GM21390 (cell line): ENCODE measurements around the gene CARMIL1.
"Not testable (repeated sequence)": the region's sequence is repeated elsewhere in the genome, so short reads cannot be mapped to it uniquely, and the experiment has no call there.

Experiments used
- ATAC-seq: cut with Tn5 transposase; IDR thresholded peaks from one replicate; pipeline ENCODE4 v1.9.1; 2021; ENCODE audit not compliant: unreplicated experiment

CARMIL1 gene

DNA sequence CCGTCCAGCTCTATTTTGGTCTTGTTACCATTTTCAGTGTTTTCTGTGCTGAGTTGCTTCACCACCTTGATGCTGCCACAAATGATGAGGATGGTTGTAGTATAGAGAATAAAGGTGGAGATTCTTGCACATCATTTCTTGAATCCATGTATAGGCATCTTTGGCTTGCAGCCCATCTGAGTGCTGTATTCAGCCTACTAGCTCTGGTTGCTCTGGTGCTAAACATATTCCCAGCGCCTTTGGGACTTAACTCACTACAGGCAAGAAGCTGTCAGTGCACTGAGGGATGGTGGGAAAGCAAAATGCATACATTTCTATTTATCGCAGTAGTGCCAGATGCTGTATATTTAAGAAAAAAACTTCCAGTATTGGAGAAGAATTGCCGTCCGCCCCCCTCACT, 86.0 kb downstream of the CARMIL1 start:
- no peak for ATAC-seq

DNA sequence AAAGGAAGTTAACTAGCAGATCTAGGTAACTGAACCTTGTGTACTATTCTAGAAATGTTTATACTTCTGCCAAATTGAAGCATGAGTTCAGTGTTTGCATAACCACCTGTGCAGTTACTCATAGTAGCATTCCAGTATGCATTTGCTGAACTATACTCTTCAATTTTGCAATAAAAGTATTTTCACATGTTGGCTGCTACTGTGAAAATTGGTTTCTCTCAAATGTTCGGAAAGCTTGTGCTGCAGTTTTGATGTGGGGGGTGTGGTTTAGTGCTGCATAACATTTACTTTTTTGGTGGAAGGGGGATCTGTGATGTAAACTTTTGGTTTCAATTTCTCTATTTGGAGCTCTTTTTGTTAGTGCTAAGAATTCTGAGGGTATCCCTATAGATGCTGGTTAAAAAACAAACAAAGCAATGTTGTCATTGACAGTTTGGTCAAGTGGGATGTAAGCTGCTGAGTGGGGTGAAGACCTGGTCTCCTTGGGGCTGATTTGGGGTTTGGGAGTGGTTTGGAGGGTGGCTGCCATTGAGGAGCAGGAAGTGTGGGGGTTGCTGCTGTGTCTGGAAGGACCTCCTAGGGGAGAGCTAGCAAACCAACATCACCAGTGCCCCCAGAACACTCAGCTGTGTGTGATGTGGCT, 87.8 kb downstream of the CARMIL1 start:
- peak; percentile 57 for ATAC-seq

DNA sequence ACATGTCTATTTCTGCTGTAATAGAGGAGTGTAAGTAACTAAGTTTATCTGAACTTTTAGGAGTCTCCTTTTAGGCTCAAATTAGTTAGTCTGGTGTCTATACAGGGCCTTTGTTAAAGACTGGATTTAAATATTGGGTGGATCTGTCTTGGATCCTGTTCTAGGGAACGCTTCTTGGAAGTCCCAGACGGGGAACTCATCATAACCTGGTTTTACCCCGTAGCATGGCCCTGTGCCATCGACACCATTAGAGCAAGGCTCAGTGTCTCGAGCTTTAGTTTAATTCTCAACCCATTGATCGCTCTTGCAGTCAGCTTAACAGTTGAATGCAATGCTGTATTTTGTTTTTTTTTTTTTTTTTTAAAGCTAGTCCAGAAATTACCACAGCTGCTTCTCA, 89.9 kb downstream of the CARMIL1 start:
- ATAC-seq, result no peak

DNA sequence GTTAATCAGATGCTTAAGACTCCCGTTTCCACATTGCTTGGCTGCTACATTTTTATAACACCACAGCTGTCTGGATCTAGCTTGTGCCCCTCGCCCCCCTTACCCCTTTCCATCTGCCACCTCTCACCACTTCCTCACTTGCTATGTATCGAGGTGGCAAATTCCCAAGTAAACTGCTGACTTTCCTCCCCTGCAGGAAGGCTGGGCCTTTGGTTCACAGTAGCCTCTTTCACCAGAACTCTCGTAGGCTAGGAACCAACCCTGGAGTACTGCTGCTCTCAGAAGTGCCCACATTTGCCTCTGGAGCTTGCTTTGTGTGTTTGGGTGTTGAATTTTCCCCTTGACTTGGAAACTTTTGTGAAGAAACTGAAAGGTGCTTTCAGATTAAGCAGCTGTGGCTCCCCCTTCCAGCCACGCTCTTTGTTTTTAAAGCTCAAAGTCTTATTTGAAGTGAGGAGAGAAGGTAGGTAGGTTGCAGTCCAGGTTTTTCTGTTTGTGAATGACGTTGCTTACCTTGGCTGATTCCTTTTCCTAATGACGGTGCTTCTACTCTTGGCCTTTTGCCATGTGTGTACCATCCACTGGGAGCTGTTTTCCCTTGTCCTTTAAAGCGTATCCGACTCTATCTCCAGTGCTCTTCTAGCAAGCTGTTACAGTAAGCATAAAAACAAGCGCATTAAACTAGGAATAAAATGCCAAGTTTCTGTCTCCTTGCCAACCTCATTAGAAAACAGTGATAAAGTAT, 90.4 kb downstream of the CARMIL1 start:
- no peak for ATAC-seq

DNA sequence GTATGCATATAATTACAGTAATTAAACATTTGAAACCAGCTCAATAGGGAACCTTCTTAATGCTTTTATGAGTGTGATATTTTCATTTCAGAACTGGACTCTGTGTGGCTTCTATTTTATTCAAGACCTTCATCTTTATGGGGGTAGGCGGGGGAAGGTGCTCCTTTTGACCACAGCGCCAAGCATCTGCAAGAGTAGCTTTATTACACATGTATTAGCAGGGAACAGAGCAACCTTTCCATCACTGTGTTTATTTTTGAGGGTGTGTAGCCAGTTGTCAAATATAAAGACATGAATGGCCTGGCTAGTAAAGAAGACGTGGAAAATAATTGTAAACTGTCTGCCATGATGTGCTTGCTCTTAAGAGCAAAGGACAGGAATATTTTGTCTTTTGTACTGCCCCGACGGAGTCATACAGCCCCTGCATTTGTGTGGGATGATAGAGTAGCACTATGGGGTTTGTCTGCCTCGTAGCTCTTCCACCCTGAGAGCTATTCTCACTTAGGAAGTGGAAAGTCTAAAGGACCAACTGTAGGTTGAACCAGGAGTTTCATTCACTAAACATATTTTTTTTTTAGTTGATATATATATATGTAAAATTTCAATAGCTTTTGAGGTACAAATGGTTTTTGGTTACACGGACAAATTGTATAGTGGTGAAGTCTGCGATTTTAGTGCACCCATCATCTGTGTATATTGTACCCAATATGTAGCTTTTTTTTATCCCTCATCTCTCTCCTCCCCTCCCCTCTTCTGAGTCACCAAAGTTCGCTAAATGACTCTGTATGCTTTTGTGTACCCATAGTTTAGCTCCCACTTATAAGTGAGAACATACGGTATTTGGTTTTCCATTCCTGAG, 91.2 kb downstream of the CARMIL1 start:
- ATAC-seq, result no peak

DNA sequence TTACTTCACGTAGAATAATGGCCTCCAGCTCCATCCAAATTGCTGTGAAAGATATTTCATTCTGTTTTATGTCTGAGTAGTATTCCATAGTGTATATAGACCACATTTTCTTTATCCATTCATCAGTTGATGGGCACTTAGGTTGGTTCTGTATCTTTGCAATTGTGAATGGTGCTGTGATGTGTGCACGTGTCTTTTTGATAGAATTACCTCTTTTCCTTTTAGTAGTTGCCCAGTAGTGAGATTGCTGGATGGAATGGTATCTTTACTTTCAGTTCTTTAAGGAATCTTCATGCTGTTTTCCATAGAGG, 91.8 kb downstream of the CARMIL1 start:
- ATAC-seq, result no peak

DNA sequence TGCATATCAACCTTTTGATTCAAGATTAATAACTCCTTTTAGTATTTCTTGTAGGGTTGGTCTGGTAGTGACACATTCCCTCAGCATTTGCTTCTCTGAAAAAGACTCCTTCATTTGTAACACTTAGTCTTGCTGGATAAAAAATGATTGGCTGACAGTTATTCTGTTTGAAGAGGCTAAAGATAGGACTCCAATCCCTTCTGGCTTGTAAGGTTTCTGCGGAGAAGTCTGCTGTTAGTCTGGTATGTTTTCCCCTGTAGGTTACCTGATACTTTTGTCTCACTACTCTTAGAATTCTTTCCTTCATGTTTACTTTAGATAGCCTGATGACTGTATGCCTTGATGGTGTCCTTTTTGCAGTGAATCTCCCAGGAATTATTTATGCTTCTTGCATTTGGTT, 96.0 kb downstream of the CARMIL1 start:
- ATAC-seq, result no peak

DNA sequence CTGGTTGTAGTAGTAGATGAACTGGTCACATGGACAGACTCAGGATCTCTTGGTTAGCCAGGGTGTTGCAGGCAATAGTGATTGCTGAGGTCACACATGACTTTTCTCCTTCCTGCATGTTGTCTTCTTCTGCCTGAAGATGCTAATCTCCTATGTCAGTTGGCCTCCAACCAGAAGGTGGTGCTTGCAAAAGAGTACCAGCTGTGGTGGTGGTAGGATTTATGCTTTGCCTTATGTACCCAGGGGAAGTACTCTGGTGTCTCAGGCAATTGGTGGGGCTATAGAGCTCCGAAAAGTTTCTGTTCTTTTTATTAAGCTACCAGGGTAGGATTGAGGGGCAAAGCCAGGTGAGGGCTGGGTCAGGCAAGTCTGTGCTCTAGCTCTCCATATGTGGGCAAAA, 98.5 kb downstream of the CARMIL1 start:
- no peak for ATAC-seq

DNA sequence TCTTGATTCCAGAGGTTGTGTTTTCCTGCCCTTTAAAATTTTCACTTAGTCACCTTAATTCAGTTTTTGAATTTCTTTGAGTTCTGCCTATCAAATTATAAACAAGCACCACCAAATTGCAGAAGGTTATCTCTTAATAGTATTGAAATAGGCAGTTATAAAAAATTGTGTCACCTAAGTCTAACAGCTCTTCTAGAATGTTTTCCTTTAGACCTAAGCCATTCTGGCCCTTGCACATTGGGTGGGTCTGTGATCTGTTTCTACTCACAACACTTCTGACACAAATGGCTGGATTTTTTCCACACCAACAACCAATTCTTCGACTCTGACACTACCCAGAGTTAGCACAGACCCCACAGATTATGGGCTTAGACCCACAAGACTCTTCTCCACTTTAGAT, 101.9 kb downstream of the CARMIL1 start:
- no peak for ATAC-seq

DNA sequence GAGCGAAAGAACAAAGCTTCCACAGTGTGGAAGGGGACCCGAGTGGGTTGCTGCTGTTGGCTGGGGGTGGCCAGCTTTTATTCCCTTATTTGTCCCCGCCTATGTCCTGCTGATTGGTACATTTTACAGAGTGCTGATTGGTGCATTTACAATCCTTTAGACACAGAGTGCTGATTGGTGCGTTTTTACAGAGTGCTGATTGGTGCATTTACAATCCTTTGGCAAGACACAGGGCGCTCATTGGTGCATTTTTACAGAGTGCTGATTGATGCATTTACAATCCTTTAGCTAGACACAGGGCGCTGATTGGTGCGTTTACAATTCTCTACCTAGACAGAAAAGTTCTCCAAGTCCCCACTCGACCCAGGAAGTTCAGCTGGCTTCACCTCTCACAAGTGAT, 103.3 kb downstream of the CARMIL1 start:
- not testable (repeated sequence) for ATAC-seq

DNA sequence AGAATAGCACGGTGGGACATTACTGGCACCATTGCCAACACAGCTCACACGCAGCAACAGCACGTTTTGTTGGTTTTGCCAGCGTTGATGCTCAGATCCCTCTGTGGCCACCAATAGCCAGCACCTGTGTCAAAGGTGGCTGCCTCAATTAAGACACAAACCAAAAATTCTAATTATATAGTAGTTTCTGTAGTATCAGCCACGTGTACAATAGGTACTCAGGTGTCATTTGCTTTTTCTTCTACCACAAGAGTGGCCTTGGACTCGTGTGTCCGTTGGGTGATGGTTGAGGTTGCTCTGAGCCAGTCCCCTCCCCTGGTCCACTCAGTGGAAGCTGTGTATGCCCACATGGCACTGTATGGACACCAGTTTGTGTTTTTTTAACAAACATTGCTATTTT, 105.1 kb downstream of the CARMIL1 start:
- no peak for ATAC-seq

DNA sequence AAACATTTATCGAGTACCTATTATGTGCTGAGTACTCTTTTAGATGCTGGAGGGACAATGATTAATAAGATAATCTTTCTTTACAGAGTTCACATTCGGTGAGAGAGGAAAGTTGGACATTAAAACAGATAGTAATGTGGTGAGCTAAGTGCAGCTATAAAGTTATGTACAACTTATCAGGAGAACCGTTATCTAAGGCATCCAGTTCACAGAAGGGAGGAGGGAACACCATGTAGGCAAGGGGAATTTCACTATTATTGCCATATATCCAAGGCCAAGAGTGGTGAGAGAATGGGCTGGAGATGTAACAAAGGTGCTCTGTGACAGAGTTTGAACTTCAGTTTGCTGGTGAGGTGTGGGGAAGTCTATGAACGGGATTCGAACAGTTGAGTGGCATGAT, 105.8 kb downstream of the CARMIL1 start:
- ATAC-seq, result no peak

DNA sequence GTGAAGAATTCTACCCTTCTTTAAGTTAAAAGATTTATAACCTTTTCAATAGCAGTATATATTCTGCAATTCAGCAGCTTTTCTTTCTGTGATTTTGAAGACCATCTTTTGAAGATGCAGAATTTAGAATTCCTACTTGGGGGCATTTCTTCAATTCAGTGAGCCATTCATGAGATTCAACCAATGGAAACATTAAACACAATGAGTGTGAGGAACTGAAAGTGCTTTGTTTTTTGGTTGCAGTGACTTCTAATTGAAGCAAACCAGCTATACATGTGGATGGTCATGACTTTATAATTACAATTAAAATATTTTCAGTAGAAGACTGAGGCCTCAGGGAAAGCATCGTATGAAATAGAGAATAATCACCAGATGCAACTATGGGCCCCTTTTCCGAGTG, 108.3 kb downstream of the CARMIL1 start:
- ATAC-seq, result peak; percentile 83

DNA sequence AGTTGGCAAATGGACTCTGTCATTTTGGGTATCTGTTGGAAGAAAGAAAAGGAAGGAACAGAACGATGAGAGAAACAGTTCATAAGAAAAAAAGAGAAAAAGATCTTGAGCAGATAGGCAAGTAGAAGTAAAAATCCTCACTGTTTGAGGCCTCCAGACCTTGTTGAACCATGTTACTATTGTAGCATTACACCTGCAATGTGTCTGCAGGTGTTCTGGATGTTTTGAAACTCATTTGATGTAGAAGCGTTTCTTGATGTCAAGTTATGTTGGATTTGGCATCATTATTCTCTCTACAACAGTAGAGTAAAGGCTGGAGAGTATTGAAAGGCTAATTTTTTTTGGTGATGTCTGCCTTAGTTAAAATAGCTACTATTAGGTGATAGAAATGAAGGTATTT, 108.7 kb downstream of the CARMIL1 start:
- ATAC-seq, result no peak

DNA sequence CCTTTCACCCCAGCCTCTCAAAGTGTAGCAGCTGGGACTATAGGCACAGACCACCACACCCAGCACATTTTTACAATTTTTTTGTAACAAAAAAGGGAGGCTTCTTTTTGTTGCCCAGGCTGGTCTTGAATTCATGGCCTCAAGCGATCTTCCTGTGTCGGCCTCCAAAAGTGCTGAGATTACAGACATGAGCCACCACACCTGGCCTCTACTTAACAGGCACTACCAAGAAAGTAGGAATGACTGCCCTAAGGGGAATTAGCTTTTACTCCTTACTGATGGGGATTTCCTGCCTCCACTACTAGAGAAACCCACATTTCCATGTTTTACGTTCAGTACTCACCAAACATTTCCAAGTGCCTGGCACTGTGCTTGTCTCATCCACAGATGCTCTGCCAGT, 109.6 kb downstream of the CARMIL1 start:
- no peak for ATAC-seq

DNA sequence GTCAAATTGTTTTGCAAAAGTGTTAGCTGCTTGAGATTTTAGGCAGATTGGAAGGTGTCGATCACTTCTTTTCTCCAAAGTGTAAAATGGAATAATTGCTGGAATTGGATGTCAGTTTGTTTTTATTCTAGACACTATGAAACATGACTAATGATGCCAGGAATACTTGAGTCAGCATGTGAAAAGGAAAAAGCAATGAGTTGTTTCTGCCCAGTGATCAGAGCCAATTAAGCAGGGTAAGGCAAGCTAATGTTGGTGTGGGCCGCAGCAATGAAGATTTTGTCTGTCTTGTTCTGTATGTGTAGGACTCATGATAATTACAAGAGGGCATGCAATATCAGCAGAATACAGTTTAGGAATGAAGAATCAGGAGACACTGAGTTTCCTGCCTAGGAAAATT, 110.3 kb downstream of the CARMIL1 start:
- no peak for ATAC-seq

DNA sequence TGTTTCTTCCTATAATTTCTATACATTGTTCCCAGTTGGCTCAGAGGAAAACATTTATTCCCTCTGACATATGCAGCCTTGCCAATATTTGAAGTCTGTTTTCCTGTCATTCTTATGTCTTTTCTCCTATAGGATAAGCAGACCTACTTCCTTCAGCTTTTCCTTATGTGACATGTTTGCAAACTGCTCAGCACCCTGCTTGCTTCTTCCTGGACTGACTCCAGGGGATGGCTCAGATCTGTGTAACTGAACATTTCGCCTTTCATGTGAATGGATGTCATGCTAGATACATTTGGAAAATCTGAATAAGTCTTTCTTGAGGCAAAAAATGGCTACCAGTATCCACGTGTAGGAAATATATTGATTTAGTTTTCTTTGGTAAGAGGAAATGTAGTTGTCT, 113.2 kb downstream of the CARMIL1 start:
- ATAC-seq, result no peak

DNA sequence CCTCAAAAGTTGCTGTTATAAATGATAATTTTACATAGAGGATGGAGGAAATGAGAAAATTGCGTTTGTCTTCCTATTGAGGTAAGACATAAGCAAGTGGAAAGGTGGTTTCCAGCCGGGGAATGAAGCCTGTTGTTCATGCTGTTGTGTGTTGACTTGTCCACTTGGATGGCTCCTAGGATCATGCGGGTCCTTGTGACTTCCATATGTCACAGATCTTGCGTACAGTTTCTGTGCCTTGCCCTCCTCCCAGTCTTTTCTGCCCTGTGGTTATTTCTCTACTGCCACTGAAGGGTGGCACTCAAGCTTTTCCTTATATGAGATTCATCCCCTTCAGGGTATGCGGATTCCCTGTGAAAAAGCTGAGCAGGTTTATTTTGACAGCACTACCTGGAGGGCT, 116.6 kb downstream of the CARMIL1 start:
- ATAC-seq, result no peak

DNA sequence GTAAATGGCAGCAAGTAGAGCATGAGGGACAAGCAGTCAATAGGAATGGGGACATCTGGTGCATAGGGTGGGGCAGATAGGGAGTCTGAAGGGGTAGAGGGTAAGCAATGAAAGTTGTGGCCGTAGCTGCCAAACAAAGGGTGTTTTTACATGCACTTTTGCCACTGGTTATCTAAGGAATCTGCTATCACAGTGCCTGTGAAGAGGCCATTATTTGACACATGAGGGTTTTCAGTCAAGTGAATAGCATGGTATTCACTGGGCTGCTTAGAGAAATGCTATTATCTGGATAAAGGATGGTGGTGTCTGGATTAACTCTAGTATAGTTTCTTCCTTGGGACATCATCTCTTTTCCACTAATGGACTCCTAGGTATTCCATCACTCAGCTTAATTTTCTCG, 118.2 kb downstream of the CARMIL1 start:
- no peak for ATAC-seq

DNA sequence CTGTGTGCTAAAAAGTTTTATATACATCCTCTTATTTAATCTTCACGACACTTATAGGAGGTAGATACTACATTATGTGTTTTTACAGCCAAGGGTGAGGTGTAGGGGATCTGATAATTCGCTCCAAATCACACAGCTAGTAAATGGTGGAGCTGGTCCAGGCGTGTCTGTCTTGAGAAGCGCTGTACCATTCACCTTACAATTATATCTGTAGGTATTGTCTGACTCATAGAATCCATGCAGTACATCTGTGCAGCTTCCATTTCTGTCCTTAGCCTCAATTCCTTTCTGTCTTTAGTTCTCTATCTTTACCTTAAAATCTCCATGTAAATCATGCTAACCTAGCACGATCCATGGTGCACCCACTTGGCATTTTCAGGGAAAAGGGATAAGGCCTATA, 120.7 kb downstream of the CARMIL1 start:
- no peak for ATAC-seq

DNA sequence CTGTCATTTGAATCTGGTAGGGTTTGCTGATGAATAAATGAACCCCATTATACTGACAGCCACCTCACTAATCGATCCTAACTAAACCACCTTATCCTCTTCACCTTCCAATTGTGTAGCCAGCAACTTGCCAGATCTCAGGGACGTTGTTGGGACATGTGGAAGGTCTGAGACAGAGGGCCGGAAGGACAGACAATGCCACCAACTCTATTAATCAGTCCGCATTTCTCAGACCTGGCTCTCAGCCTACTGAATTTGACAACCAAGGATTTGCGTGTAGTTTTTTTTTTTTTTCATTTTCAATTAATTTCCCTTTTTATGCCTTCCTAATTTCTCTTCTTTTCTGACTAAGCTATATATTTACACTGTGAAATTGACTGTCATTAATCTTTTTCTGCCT, 122.5 kb downstream of the CARMIL1 start:
- ATAC-seq, result no peak

DNA sequence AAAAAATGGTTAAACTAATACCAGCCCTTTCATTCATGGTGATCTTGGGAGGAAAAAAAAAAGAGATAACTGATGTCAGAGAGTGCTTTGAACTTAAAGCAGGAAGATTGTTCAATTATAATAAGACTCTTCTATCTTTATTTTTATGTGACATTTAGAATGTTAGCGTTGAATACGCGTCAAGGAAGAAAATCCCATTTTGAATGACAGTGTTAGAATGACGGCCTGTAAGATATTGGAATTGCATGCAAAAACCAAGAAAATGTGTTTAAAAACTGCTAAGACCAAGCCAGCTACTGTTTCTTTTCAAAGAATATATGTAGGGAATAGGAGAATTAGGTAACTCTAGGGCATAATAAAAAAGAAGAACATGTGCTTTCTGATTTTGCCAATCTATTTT, 123.0 kb downstream of the CARMIL1 start:
- ATAC-seq, result no peak
